K562 (cell line): ENCODE data around the gene TMEM135. TPM values are rescaled to one million over a fixed set of nuclear protein-coding genes. Genes with fewer than 3 reads are reported as not detected.

ENCODE experiments used
- ARID4B ChIP-seq: sonication (generic); formaldehyde crosslinking; IDR thresholded peaks from 2 replicates; pipeline ENCODE4 v1.8.0; 2022; ENCODE audit warnings: mild to moderate bottlenecking, missing genetic modification reagents
- BRF1 ChIP-seq: IDR thresholded peaks from 3 replicates; pipeline ENCODE4 v1.6.1; 2011; ENCODE audit warnings: borderline replicate concordance, mild to moderate bottlenecking; ENCODE audit not compliant: insufficient read length; ENCODE audit errors: extremely low read depth
- HINFP ChIP-seq: fragments of 450-650 bp; conservative IDR thresholded peaks from 2 replicates; pipeline ENCODE4 v1.6.1; 2016; ENCODE audit warnings: missing genetic modification characterization, low read depth, mild to moderate bottlenecking, control low read depth, missing compliant biosample characterization
- KLF13 ChIP-seq: fragments of 450-650 bp; IDR thresholded peaks from 2 replicates; pipeline ENCODE4 v1.6.1; 2016; ENCODE audit warnings: missing genetic modification characterization, low read depth, mild to moderate bottlenecking, missing compliant biosample characterization, moderate library complexity, borderline replicate concordance
- MBD1 ChIP-seq: fragments of 250-450 bp; sonication (Bioruptor Pico); IDR thresholded peaks from 2 replicates; pipeline ENCODE4 v1.8.0; 2022; ENCODE audit warnings: inconsistent platforms
- PHF20 ChIP-seq: fragments of 450-650 bp; IDR thresholded peaks from 2 replicates; pipeline ENCODE4 v1.6.1; 2018; ENCODE audit not compliant: partially characterized antibody
- PREB ChIP-seq: sonication (generic); formaldehyde crosslinking; IDR thresholded peaks from 2 replicates; pipeline ENCODE4 v1.8.1; 2023; ENCODE audit warnings: mild to moderate bottlenecking, missing genetic modification reagents
- TBL1XR1 ChIP-seq, 2 experiments: IDR thresholded peaks; 2 replicates each; pipeline ENCODE4 v1.6.1; 2012; ENCODE audit warnings: improper control_type of control experiment in 2 of 2, low read length in 2 of 2, mild to moderate bottlenecking in 1 of 2
- ZNF280B ChIP-seq: fragments of 250-450 bp; sonication (Bioruptor Pico); IDR thresholded peaks from 2 replicates; pipeline ENCODE4 v1.5.1; 2021; ENCODE audit warnings: mild to moderate bottlenecking
- ZNF445 ChIP-seq: fragments of 250-450 bp; sonication (Bioruptor Pico); IDR thresholded peaks from 2 replicates; pipeline ENCODE4 v1.4.0; 2020; ENCODE audit warnings: low read depth, mild to moderate bottlenecking, moderate library complexity
- ZNF57 ChIP-seq: fragments of 450-650 bp; formaldehyde crosslinking; IDR thresholded peaks from 2 replicates; pipeline ENCODE4 v1.4.0; 2020; ENCODE audit warnings: mild to moderate bottlenecking, moderate library complexity
- polyA plus RNA-seq, 8 experiments: library from polyadenylated mRNA; depleted of rRNA in 4 of 8; stranded (reverse) in 5 of 8; unstranded in 3 of 8; fragments of >200 nt; fragmentation: Nextera tagmentation in 2 of 8; fragmentation: Illumina TruSeq in 1 of 8; extraction: Ambion mirVana in 2 of 8; extraction: Trizol in 1 of 8; gene quantifications; 2 replicates each; pipeline versions ENCODE4 v1.2.1 to v1.2.3, GENCODE V29; 2011 to 2014; ENCODE audit warnings: inconsistent platforms in 1 of 8, missing spikeins in 1 of 8
- total RNA-seq, 7 experiments: library from RNA; depleted of rRNA in 6 of 7; stranded (reverse); fragments of >200 nt in 6 of 7; fragmentation: Illumina TruSeq in 2 of 7; extraction: Trizol in 2 of 7; gene quantifications; 2 replicates each; pipeline versions ENCODE4 v1.2.1 to v1.2.3, GENCODE V29; 2011 to 2021; ENCODE audit warnings: low replicate concordance in 1 of 7

Gene TMEM135
- total and polyA plus RNA-seq, 9 of the 15 experiments (the other 6 are each of a cell fraction or from before 2014, with no cell fraction given) = 17.3 to 53.6 (median 24.9) TPM

GRCh38 chr11:87037450-87038234, at the start of gene TMEM135 (continued):
- no peak for TF ChIP-seq HINFP (tag)
- no peak for TF ChIP-seq MBD1 (CRISPR knock-in tag)
- TF ChIP-seq PREB (CRISPR knock-in tag) = no peak
- no peak for TF ChIP-seq KLF13 (tag)
- no peak for TF ChIP-seq ZNF57
- TF ChIP-seq ARID4B (CRISPR knock-in tag) = peak; percentile 54; the same call in 1 of the 2 replicates
- TF ChIP-seq ZNF280B (CRISPR knock-in tag) = no peak
- TF ChIP-seq BRF1 = no peak
- TF ChIP-seq PHF20 = no peak
- no peak for TF ChIP-seq ZNF445
- peak in 1 of 2 experiments; percentile 83; a peak in 2 of 4 replicates for TF ChIP-seq TBL1XR1 (IDR thresholded peaks at IDR 0.05; ENCODE audit: low read length in 2 of 2)
